Keratinocyte (primary cell): ENCODE measurements around the gene GPD1. TPM values are rescaled to one million over a fixed set of nuclear protein-coding genes. Genes with fewer than 3 reads are reported as not detected.

Source experiments
- DNase-seq: peaks from one replicate; pipeline ENCODE4 v3.0.0-alpha.2; 2011; ENCODE audit warnings: low read depth, missing footprints, low spot score
- FAIRE-seq: peaks from 2 replicates; lab custom pipeline; 2011; peaks lifted over from hg19 to GRCh38; lab: Jason Lieb, UNC
- H2AFZ ChIP-seq: 2 replicates; pipeline ENCODE4 v1.6.0; 2012; ENCODE audit warnings: low read length, control low read depth, inconsistent platforms; ENCODE audit not compliant: control insufficient read depth
- H3K27ac ChIP-seq: 2 replicates; pipeline ENCODE4 v1.5.1; 2011; ENCODE audit warnings: low read length; ENCODE audit not compliant: control insufficient read depth, insufficient read depth
- H3K27me3 ChIP-seq: 3 replicates; pipeline ENCODE4 v1.6.0; 2011; ENCODE audit warnings: low read length; ENCODE audit not compliant: control insufficient read depth, insufficient read depth; ENCODE audit errors: extremely low read depth
- H3K36me3 ChIP-seq, 2 experiments: 2 replicates in 1 of 2; 3 replicates in 1 of 2; pipeline ENCODE4 v1.5.1; 2011; ENCODE audit warnings: low read length in 2 of 2, mild to moderate bottlenecking in 1 of 2; ENCODE audit not compliant: control insufficient read depth in 2 of 2, insufficient read depth in 2 of 2; ENCODE audit errors: extremely low read depth in 1 of 2
- H3K4me1 ChIP-seq: 3 replicates; pipeline ENCODE4 v1.5.1; 2011; ENCODE audit warnings: low read length; ENCODE audit not compliant: control insufficient read depth, insufficient read depth; ENCODE audit errors: extremely low read depth
- H3K4me2 ChIP-seq: 3 replicates; pipeline ENCODE4 v1.6.0; 2011; ENCODE audit warnings: low read depth, low read length; ENCODE audit not compliant: control insufficient read depth, insufficient read depth; ENCODE audit errors: extremely low read depth
- H3K4me3 ChIP-seq, 3 experiments: fragments of 200-600 bp in 1 of 3; sonication (generic) in 1 of 3; 2 replicates in 2 of 3; 3 replicates in 1 of 3; pipeline ENCODE4 v1.5.1; 2011 to 2016; ENCODE audit warnings: low read length in 3 of 3, mild to moderate bottlenecking in 3 of 3, control low read depth in 2 of 3, inconsistent platforms in 1 of 3, low read depth in 1 of 3, mixed read lengths in 1 of 3, mixed run types in 1 of 3, moderate library complexity in 1 of 3; ENCODE audit not compliant: control insufficient read depth in 2 of 3, insufficient read depth in 2 of 3; ENCODE audit errors: extremely low read depth in 1 of 3
- H3K79me2 ChIP-seq: 2 replicates; pipeline ENCODE4 v1.6.0; 2012; ENCODE audit warnings: low read length; ENCODE audit not compliant: control insufficient read depth, insufficient read depth
- H3K9ac ChIP-seq: 3 replicates; pipeline ENCODE4 v1.6.0; 2011; ENCODE audit warnings: low read length; ENCODE audit not compliant: control insufficient read depth, insufficient read depth; ENCODE audit errors: extremely low read depth
- H3K9me1 ChIP-seq: 3 replicates; pipeline ENCODE4 v1.6.0; 2011; ENCODE audit warnings: low read length; ENCODE audit not compliant: control insufficient read depth, insufficient read depth; ENCODE audit errors: extremely low read depth
- H3K9me3 ChIP-seq: 2 replicates; pipeline ENCODE4 v1.5.1; 2012; ENCODE audit warnings: low read depth, low read length; ENCODE audit not compliant: control insufficient read depth
- H4K20me1 ChIP-seq: 3 replicates; pipeline ENCODE4 v1.6.0; 2011; ENCODE audit warnings: low read length; ENCODE audit not compliant: control insufficient read depth, insufficient read depth; ENCODE audit errors: extremely low read depth
- CTCF ChIP-seq, 3 experiments: IDR thresholded peaks in 1 of 3; conservative IDR thresholded peaks in 1 of 3; optimal IDR thresholded peaks in 1 of 3; 2 replicates in 2 of 3; 3 replicates in 1 of 3; pipeline versions ENCODE3 to v1.5.1; 2011; ENCODE audit warnings: low read length in 3 of 3, mild to moderate bottlenecking in 3 of 3, moderate library complexity in 2 of 3, control low read depth in 1 of 3, inconsistent platforms in 1 of 3; ENCODE audit not compliant: insufficient read depth in 2 of 3; ENCODE audit errors: extremely low read depth in 1 of 3
- EZH2 ChIP-seq: IDR thresholded peaks from one replicate; pipeline ENCODE4 v1.6.1; 2012; ENCODE audit warnings: inconsistent platforms, mild to moderate bottlenecking, low read length, moderate library complexity
- dilution Hi-C: fragments of 300-500 bp; cut with MboI; formaldehyde crosslinking; loops from one replicate; pipeline ENCODE4 v1.7.0; 2020; ENCODE audit warnings: low sequenced_read_pairs; ENCODE audit not compliant: extremely low pct_ligation_motif_present
- polyA plus RNA-seq, 5 experiments: library from polyadenylated mRNA; depleted of rRNA in 3 of 5; stranded (reverse) in 3 of 5; stranded (forward) in 1 of 5; unstranded in 1 of 5; fragments of >200 nt; gene quantifications; 1 replicate in 1 of 5; 2 replicates in 3 of 5; 3 replicates in 1 of 5; pipeline versions ENCODE4 v1.2.1 to v1.2.3, GENCODE V29; 2011 to 2012; ENCODE audit warnings: missing spikeins in 2 of 5, low read depth in 1 of 5, low replicate concordance in 1 of 5

GPD1 gene
- polyA plus RNA-seq, 1 donor (not counting 4 experiments of a cell fraction or from before 2014, with no cell fraction given): 0.13 TPM

DNA sequence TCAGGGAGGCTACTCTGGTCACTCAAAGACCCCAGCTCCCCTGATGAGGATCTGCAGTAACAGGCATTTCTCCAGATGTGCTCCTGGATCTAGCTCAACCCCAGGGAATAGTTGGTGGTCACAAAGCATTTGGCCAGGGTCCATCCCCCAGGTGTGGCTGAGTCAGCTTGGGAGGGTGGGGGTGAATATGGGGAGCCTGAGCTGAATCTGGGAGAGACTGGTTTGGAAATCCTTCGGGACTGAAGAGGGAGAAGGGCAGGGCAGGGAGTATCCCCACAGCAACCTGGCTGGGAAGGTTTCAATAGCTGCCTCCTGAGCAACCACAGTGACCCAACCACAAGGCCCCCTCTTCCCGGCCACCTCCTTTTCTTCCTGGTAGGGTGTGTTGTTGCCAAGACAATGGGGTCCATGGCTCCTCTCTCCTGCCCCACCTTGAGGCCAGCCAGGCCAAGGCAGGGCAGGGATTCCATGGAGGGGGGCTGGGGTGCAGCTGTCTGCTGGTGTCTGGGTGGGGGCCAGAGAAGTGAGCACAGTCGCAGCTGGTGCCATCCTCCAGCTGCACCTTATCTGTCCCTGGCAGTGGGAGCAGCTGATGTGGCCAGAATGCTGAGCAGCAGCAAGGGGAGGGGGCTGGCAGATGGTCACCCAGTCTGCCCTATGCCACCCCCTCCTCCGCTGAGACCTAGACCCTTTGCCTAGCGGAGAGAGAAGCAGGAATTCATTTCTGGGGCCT lies 40.9 kb upstream of the GPD1 start:
- DNase-seq (no peak), FAIRE-seq (no peak)
- H3K9ac ChIP-seq: no peak overlapping the region
- no peaks in the 10 kb centered on the region for H3K27me3 ChIP-seq
- no peaks in the 10 kb centered on the region for H3K9me3 ChIP-seq
- peaks cover 0 to 1% of the 10 kb centered on the region in 2 experiments for H3K36me3 ChIP-seq
- H3K9me1 ChIP-seq: no peaks in the 10 kb centered on the region
- dilution Hi-C loops: loop anchor here (10.0 to 25.0 kb wide), 2 partner anchors 58 to 201 kb away; no protein-coding TSS in a partner anchor
- H4K20me1 ChIP-seq: no peaks in the 10 kb centered on the region
- TF ChIP-seq EZH2 (no peak), CTCF (optimal IDR thresholded peaks at IDR 0.05 in 1 of 3, IDR thresholded peaks at IDR 0.05 in 1 of 3, conservative IDR thresholded peaks at IDR 0.05 in 1 of 3; ENCODE audit: extremely low read depth in 1 of 3, insufficient read depth in 2 of 3, low read length in 3 of 3) (no peak)
- peaks cover 8% of the 10 kb centered on the region for H3K4me1 ChIP-seq
- no peak overlapping the region for H3K27ac ChIP-seq
- H3K79me2 ChIP-seq: no peaks in the 10 kb centered on the region
- H3K4me3 ChIP-seq: no peak overlapping the region
- H2AFZ ChIP-seq: no peak overlapping the region
- H3K4me2 ChIP-seq: no peak overlapping the region

- TF ChIP-seq CTCF (optimal IDR thresholded peaks at IDR 0.05 in 1 of 3, IDR thresholded peaks at IDR 0.05 in 1 of 3, conservative IDR thresholded peaks at IDR 0.05 in 1 of 3; ENCODE audit: extremely low read depth in 1 of 3, insufficient read depth in 2 of 3, low read length in 3 of 3) (no peak), EZH2 (no peak)
- H3K9me3 ChIP-seq: no peaks in the 10 kb centered on the region
- peaks cover 0 to 1% of the 10 kb centered on the region in 2 experiments for H3K36me3 ChIP-seq
- FAIRE-seq: no peak
- H3K27me3 ChIP-seq: no peaks in the 10 kb centered on the region
- no peaks in the 10 kb centered on the region for H4K20me1 ChIP-seq
- peaks cover 11% of the 10 kb centered on the region for H3K4me1 ChIP-seq
- H3K27ac ChIP-seq: no peak overlapping the region
- no peak overlapping the region for H3K9ac ChIP-seq
- H3K4me3 ChIP-seq: no peak overlapping the region
- DNase-seq: no peak
- H2AFZ ChIP-seq: no peak overlapping the region
- dilution Hi-C loops: loop anchor here (10.0 to 25.0 kb wide), 2 partner anchors 61 to 204 kb away; no protein-coding TSS in a partner anchor
- no peaks in the 10 kb centered on the region for H3K79me2 ChIP-seq
- H3K9me1 ChIP-seq: no peaks in the 10 kb centered on the region
- H3K4me2 ChIP-seq: no peak overlapping the region
Observed at GRCh38 chr12:50065726-50066310, 38.0 kb upstream of the GPD1 start.
